H1 (cell line): ENCODE measurements around the gene GRM8. TPM values are rescaled to one million over a fixed set of nuclear protein-coding genes. Genes with fewer than 3 reads are reported as not detected.

Source experiments
- CTCF ChIA-PET: fragments of 300-600 bp; sonication (Branson Sonifier 250); formaldehyde crosslinking; loops from one replicate; lab custom pipeline; 2021; ENCODE audit not compliant: partially characterized antibody; lab: Charles Lee
- POLR2A ChIA-PET: fragments of 300-600 bp; sonication (Branson Sonifier 250); formaldehyde crosslinking; loops from one replicate; lab custom pipeline; 2021; ENCODE audit warnings: inconsistent platforms; ENCODE audit not compliant: partially characterized antibody; lab: Charles Lee
- DNase-seq, 2 experiments: peaks; one replicate each; pipeline versions ENCODE4 v3.0.0 to v3.0.0-alpha.2; 2010 to 2022; ENCODE audit warnings: low spot score in 2 of 2, low read depth in 1 of 2, mixed read lengths in 1 of 2
- FAIRE-seq: peaks from 2 replicates; lab custom pipeline; 2011; peaks lifted over from hg19 to GRCh38; lab: Jason Lieb, UNC
- H2AFZ ChIP-seq: 2 replicates; pipeline ENCODE4 v1.8.1; 2012; ENCODE audit warnings: low read length, inconsistent platforms
- H2AK5ac ChIP-seq: 2 replicates; pipeline ENCODE4 v1.6.1; 2013; ENCODE audit warnings: low read depth, low read length
- H2BK120ac ChIP-seq: replicated peaks from 2 replicates; pipeline ENCODE3; 2013; ENCODE audit warnings: low read depth, low read length, inconsistent platforms
- H2BK12ac ChIP-seq: 2 replicates; pipeline ENCODE4 v1.6.1; 2013; ENCODE audit warnings: low read depth, low read length
- H2BK15ac ChIP-seq: 2 replicates; pipeline ENCODE4 v1.6.1; 2013; ENCODE audit warnings: low read length
- H2BK20ac ChIP-seq: 2 replicates; pipeline ENCODE4 v1.6.1; 2013; ENCODE audit warnings: low read length
- H2BK5ac ChIP-seq: 2 replicates; pipeline ENCODE4 v1.6.1; 2013; ENCODE audit warnings: low read depth, low read length
- H3K14ac ChIP-seq: 2 replicates; pipeline ENCODE4 v1.6.1; 2013; ENCODE audit warnings: inconsistent platforms; ENCODE audit not compliant: insufficient read length
- H3K18ac ChIP-seq: 2 replicates; pipeline ENCODE4 v1.6.1; 2013; ENCODE audit warnings: low read length; ENCODE audit errors: extremely low read depth
- H3K23ac ChIP-seq: 2 replicates; pipeline ENCODE4 v1.6.1; 2013; ENCODE audit warnings: inconsistent platforms; ENCODE audit not compliant: insufficient read length
- H3K23me2 ChIP-seq: 2 replicates; pipeline ENCODE4 v1.6.1; 2013; ENCODE audit warnings: low read depth, low read length
- H3K27ac ChIP-seq: 2 replicates; pipeline ENCODE4 v1.6.1; 2011; ENCODE audit warnings: low read depth, low read length, inconsistent platforms
- H3K27me3 ChIP-seq, 4 experiments: replicated peaks in 1 of 4; 1 replicate in 1 of 4; 2 replicates in 3 of 4; pipeline versions ENCODE4 v1.6.1 to v1.8.1; 2011 to 2013; ENCODE audit warnings: low read length in 3 of 4, mild to moderate bottlenecking in 3 of 4, inconsistent platforms in 2 of 4, mixed read lengths in 2 of 4, moderate library complexity in 1 of 4; ENCODE audit not compliant: control insufficient read depth in 3 of 4, insufficient read depth in 3 of 4; ENCODE audit errors: extremely low read depth in 1 of 4
- H3K36me3 ChIP-seq, 4 experiments: 2 replicates each; pipeline versions ENCODE4 v1.6.1 to v1.8.1; 2011 to 2013; ENCODE audit warnings: mild to moderate bottlenecking in 4 of 4, low read length in 3 of 4, moderate library complexity in 2 of 4, control low read depth in 1 of 4, inconsistent platforms in 1 of 4; ENCODE audit not compliant: insufficient read depth in 4 of 4, control insufficient read depth in 2 of 4
- H3K4ac ChIP-seq: replicated peaks from 2 replicates; pipeline ENCODE3; 2013; ENCODE audit warnings: low read length, low read depth, mixed read lengths, inconsistent platforms; ENCODE audit not compliant: insufficient read length
- H3K4me1 ChIP-seq, 4 experiments: replicated peaks in 1 of 4; 1 replicate in 1 of 4; 2 replicates in 3 of 4; pipeline versions ENCODE4 v1.6.1 to v1.8.1; 2011 to 2013; ENCODE audit warnings: low read length in 3 of 4, inconsistent platforms in 2 of 4, mixed read lengths in 1 of 4; ENCODE audit not compliant: insufficient read depth in 4 of 4, control insufficient read depth in 3 of 4
- H3K4me2 ChIP-seq, 2 experiments: 2 replicates each; pipeline versions ENCODE4 v1.6.1 to v1.8.1; 2011 to 2013; ENCODE audit warnings: low read depth in 2 of 2, low read length in 2 of 2, control low read depth in 1 of 2, inconsistent platforms in 1 of 2, mild to moderate bottlenecking in 1 of 2; ENCODE audit not compliant: insufficient read depth in 1 of 2
- H3K4me3 ChIP-seq, 4 experiments: fragments of 200-600, 300-600 bp in 1 of 4; sonication (generic), shearing (Covaris generic), sonication (Bioruptor Twin) in 1 of 4; 2 replicates each; pipeline versions ENCODE4 v1.5.1 to v1.8.1; 2011 to 2016; ENCODE audit warnings: low read length in 4 of 4, low read depth in 3 of 4, control low read depth in 2 of 4, inconsistent platforms in 2 of 4, mild to moderate bottlenecking in 2 of 4, mixed read lengths in 1 of 4, moderate library complexity in 1 of 4; ENCODE audit not compliant: insufficient read depth in 2 of 4; ENCODE audit errors: extremely low read depth in 1 of 4
- H3K56ac ChIP-seq: replicated peaks from 2 replicates; pipeline ENCODE3; 2013; ENCODE audit warnings: low read depth, mild to moderate bottlenecking, mixed read lengths, low read length, inconsistent platforms; ENCODE audit not compliant: insufficient read length
- H3K79me1 ChIP-seq: 2 replicates; pipeline ENCODE4 v1.6.1; 2013; ENCODE audit warnings: low read depth, low read length, control low read depth
- H3K79me2 ChIP-seq, 2 experiments: 2 replicates each; pipeline versions ENCODE4 v1.6.1 to v1.8.1; 2012 to 2013; ENCODE audit warnings: low read length in 2 of 2, mild to moderate bottlenecking in 2 of 2, inconsistent platforms in 1 of 2; ENCODE audit not compliant: insufficient read depth in 2 of 2, control insufficient read depth in 1 of 2
- H3K9ac ChIP-seq, 4 experiments: replicated peaks in 1 of 4; 1 replicate in 1 of 4; 2 replicates in 3 of 4; pipeline versions ENCODE4 v1.6.1 to v1.8.1; 2011 to 2013; ENCODE audit warnings: low read depth in 3 of 4, low read length in 3 of 4, control low read depth in 2 of 4, mild to moderate bottlenecking in 2 of 4, moderate library complexity in 2 of 4, inconsistent platforms in 1 of 4; ENCODE audit errors: extremely low read depth in 1 of 4
- H3K9me3 ChIP-seq, 2 experiments: 2 replicates each; pipeline versions ENCODE4 v1.6.1 to v1.8.1; 2012 to 2013; ENCODE audit warnings: mild to moderate bottlenecking in 2 of 2, moderate library complexity in 2 of 2, control low read depth in 1 of 2, inconsistent platforms in 1 of 2, low read depth in 1 of 2, low read length in 1 of 2, mixed read lengths in 1 of 2; ENCODE audit not compliant: insufficient read depth in 2 of 2
- H4K20me1 ChIP-seq, 2 experiments: replicated peaks in 1 of 2; 2 replicates each; pipeline versions ENCODE3 to v1.8.1; 2011 to 2013; ENCODE audit warnings: inconsistent platforms in 2 of 2, low read length in 2 of 2, mild to moderate bottlenecking in 1 of 2; ENCODE audit not compliant: insufficient read depth in 2 of 2, control insufficient read depth in 1 of 2
- H4K5ac ChIP-seq: 2 replicates; pipeline ENCODE4 v1.6.1; 2013; ENCODE audit warnings: low read length, low read depth, mixed read lengths, inconsistent platforms; ENCODE audit not compliant: insufficient read length
- H4K8ac ChIP-seq: 2 replicates; pipeline ENCODE4 v1.8.0; 2013; ENCODE audit warnings: mild to moderate bottlenecking, moderate library complexity, low read length, inconsistent platforms; ENCODE audit not compliant: insufficient read depth; ENCODE audit errors: extremely low read depth
- H4K91ac ChIP-seq: replicated peaks from 2 replicates; pipeline ENCODE3; 2013; ENCODE audit warnings: low read length, mixed read lengths, inconsistent platforms; ENCODE audit not compliant: insufficient read length
- BCL11A ChIP-seq, 2 experiments: IDR thresholded peaks; one replicate each; pipeline ENCODE4 v1.6.1; 2011; ENCODE audit warnings: low read depth in 2 of 2, low read length in 2 of 2, mild to moderate bottlenecking in 2 of 2
- CBX5 ChIP-seq: fragments of 300-800, 300-1000 bp; sonication (generic); IDR thresholded peaks from 2 replicates; pipeline ENCODE4 v1.7.1; 2016; ENCODE audit warnings: antibody characterized with exemption, low read length, low read depth
- CBX8 ChIP-seq: fragments of 300-800, 300-1000 bp; sonication (generic); IDR thresholded peaks from 2 replicates; pipeline ENCODE4 v1.7.1; 2016; ENCODE audit warnings: low read depth, low read length, borderline replicate concordance
- CREB1 ChIP-seq: IDR thresholded peaks from 2 replicates; pipeline ENCODE4 v1.6.1; 2012; ENCODE audit warnings: inconsistent platforms
- CTBP2 ChIP-seq: IDR thresholded peaks from 2 replicates; pipeline ENCODE4 v1.7.0; 2011; ENCODE audit warnings: borderline replicate concordance, mild to moderate bottlenecking, moderate library complexity, mixed read lengths, low read length; ENCODE audit not compliant: insufficient read depth, insufficient read length
- EZH2 ChIP-seq: fragments of 200-600 bp; sonication (generic); IDR thresholded peaks from 2 replicates; pipeline ENCODE4 v1.7.1; 2012; ENCODE audit warnings: low read depth, mild to moderate bottlenecking, moderate library complexity, low read length, inconsistent platforms; ENCODE audit not compliant: severe bottlenecking
- PHF8 ChIP-seq: fragments of 200-600 bp; sonication (generic); conservative IDR thresholded peaks from 2 replicates; pipeline ENCODE4 v1.7.1; 2012; ENCODE audit warnings: low read depth, mild to moderate bottlenecking, inconsistent platforms, low read length, moderate library complexity
- POLR2AphosphoS5 ChIP-seq: IDR thresholded peaks from 2 replicates; pipeline ENCODE4 v1.6.1; 2011; ENCODE audit warnings: low read depth, low read length
- SAP30 ChIP-seq: fragments of 300-600 bp; sonication (generic); IDR thresholded peaks from 2 replicates; pipeline ENCODE4 v1.7.1; 2012; ENCODE audit warnings: low read length, moderate library complexity, mild to moderate bottlenecking, inconsistent platforms; ENCODE audit not compliant: insufficient read depth, insufficient replicate concordance
- SIX5 ChIP-seq: IDR thresholded peaks from 2 replicates; pipeline ENCODE4 v1.6.1; 2011; ENCODE audit warnings: mild to moderate bottlenecking, low read depth, low read length
- WGBS, 2 experiments: shearing (Covaris generic) in 1 of 2; methylation state at CpG; one replicate each; pipeline versions ENCODE4 v1.1.6 to v1.1.7; 2013 to 2015; ENCODE audit warnings: low lambda C conversion rate in 2 of 2, mixed read lengths in 2 of 2, inconsistent platforms in 1 of 2, low coverage in 1 of 2, missing lambda C conversion rate in 1 of 2; ENCODE audit not compliant: insufficient replicate concordance in 2 of 2, insufficient coverage in 1 of 2, insufficient read length in 1 of 2; ENCODE audit errors: extremely low coverage in 1 of 2, missing lambda C conversion rate in 1 of 2; 5-methylcytosine and 5-hydroxymethylcytosine counted together
- polyA plus RNA-seq, 7 experiments: library from polyadenylated mRNA; depleted of rRNA in 3 of 7; stranded (reverse) in 5 of 7; unstranded in 2 of 7; fragments of >200 nt in 5 of 7; fragments of 200-250 nt in 2 of 7; gene quantifications; 1 replicate in 5 of 7; 2 replicates in 1 of 7; 4 replicates in 1 of 7; pipeline versions ENCODE4 v1.2.1 to v1.2.3, GENCODE V29; 2011 to 2013; ENCODE audit warnings: missing spikeins in 2 of 7, mixed read lengths in 2 of 7
- total RNA-seq: library from RNA; stranded (reverse); fragmentation: NEBNext Ultra II Directional; extraction: Animal tissue kit (Norgen Biotek cat#: 25700); gene quantifications from 2 replicates; pipeline ENCODE4 v1.2.1, GENCODE V29; 2021
- TF ChIP-seq, protein P1 (sequence below), 3 experiments: IDR thresholded peaks; 1 replicate in 2 of 3; 2 replicates in 1 of 3; pipeline versions ENCODE4 v1.5.1 to v1.6.1; 2011; ENCODE audit warnings: low read length in 3 of 3, mild to moderate bottlenecking in 3 of 3, inconsistent platforms in 2 of 3, low read depth in 1 of 3, moderate library complexity in 1 of 3; ENCODE audit not compliant: insufficient read depth in 1 of 3; ENCODE audit errors: control extremely low read depth in 1 of 3

Gene GRM8
- total and polyA plus RNA-seq, 2 of the 8 experiments (the other 6 are each of a cell fraction or from before 2014, with no cell fraction given), result 2.6 to 2.8 TPM

- no peak overlapping the region for H3K27ac ChIP-seq
- no peak for TF ChIP-seq CBX5
- TF ChIP-seq CTBP2, result no peak
- no peak for TF ChIP-seq BCL11A (IDR thresholded peaks at IDR 0.05; ENCODE audit: low read depth in 2 of 2, low read length in 2 of 2)
- no peak for TF ChIP-seq SIX5
- no peak for TF ChIP-seq SAP30
- no peak for TF ChIP-seq CREB1
- TF ChIP-seq, protein P1, sequence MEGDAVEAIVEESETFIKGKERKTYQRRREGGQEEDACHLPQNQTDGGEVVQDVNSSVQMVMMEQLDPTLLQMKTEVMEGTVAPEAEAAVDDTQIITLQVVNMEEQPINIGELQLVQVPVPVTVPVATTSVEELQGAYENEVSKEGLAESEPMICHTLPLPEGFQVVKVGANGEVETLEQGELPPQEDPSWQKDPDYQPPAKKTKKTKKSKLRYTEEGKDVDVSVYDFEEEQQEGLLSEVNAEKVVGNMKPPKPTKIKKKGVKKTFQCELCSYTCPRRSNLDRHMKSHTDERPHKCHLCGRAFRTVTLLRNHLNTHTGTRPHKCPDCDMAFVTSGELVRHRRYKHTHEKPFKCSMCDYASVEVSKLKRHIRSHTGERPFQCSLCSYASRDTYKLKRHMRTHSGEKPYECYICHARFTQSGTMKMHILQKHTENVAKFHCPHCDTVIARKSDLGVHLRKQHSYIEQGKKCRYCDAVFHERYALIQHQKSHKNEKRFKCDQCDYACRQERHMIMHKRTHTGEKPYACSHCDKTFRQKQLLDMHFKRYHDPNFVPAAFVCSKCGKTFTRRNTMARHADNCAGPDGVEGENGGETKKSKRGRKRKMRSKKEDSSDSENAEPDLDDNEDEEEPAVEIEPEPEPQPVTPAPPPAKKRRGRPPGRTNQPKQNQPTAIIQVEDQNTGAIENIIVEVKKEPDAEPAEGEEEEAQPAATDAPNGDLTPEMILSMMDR (IDR thresholded peaks at IDR 0.05; ENCODE audit: control extremely low read depth in 1 of 3, insufficient read depth in 1 of 3, low read depth in 1 of 3, low read length in 3 of 3), result no peak
- TF ChIP-seq CBX8, result no peak
- TF ChIP-seq POLR2AphosphoS5, result no peak
- TF ChIP-seq PHF8, result no peak
- no peak for TF ChIP-seq EZH2
Measured at GRCh38 chr7:127189074-127189473, 63.7 kb downstream of the GRM8 start.

More at GRCh38 chr7:127189074-127189473, 63.7 kb downstream of the GRM8 start:
- no peak overlapping the region for H3K23ac ChIP-seq
- no peaks in the 10 kb centered on the region for H3K27me3 ChIP-seq
- 91% methylated on average over 2 of the region's 2 CpGs; no CpG with 5 or more reads in 1 of the 2 experiments for WGBS, 2 experiments
- no peak overlapping the region for H3K56ac ChIP-seq
- H4K8ac ChIP-seq, result no peak overlapping the region
- no peak overlapping the region for H2AFZ ChIP-seq
- FAIRE-seq (no peak), DNase-seq (no peak)
- ChIA-PET CTCF (interaction anchor here (2.0 kb wide), 1 partner anchor 38 kb away, joined by 9 read pairs; no protein-coding TSS in a partner anchor), POLR2A (no interaction called here)
- no peaks in the 10 kb centered on the region for H3K9me3 ChIP-seq
- no peak overlapping the region for H2BK5ac ChIP-seq
- H3K9ac ChIP-seq, result no peak overlapping the region
- no peaks in the 10 kb centered on the region for H4K20me1 ChIP-seq
- no peak overlapping the region for H3K14ac ChIP-seq
- H2AK5ac ChIP-seq, result no peak overlapping the region
- H3K79me2 ChIP-seq, result no peaks in the 10 kb centered on the region
- H3K4me3 ChIP-seq, result no peak overlapping the region
- no peak overlapping the region for H2BK15ac ChIP-seq
- H3K79me1 ChIP-seq, result no peaks in the 10 kb centered on the region
- peaks cover 0 to 8% (median 6%) of the 10 kb centered on the region in 4 experiments; a peak in 3 of 7 replicates for H3K4me1 ChIP-seq
- no peaks in the 10 kb centered on the region for H3K36me3 ChIP-seq
- no peak overlapping the region for H3K18ac ChIP-seq
- H2BK12ac ChIP-seq, result no peak overlapping the region
- H3K23me2 ChIP-seq, result no peaks in the 10 kb centered on the region
- no peak overlapping the region for H2BK120ac ChIP-seq
- H3K4me2 ChIP-seq, result no peak overlapping the region
- H4K5ac ChIP-seq, result no peak overlapping the region
- H4K91ac ChIP-seq, result no peak overlapping the region
- no peak overlapping the region for H2BK20ac ChIP-seq
- H3K4ac ChIP-seq, result no peak overlapping the region
